GM19467 (cell line): ENCODE measurements around the gene RNU6-1.

Experiments used
- ATAC-seq: cut with Tn5 transposase; IDR thresholded peaks from one replicate; pipeline ENCODE4 v1.9.1; 2021; ENCODE audit warnings: mild to moderate bottlenecking, moderate library complexity; ENCODE audit not compliant: unreplicated experiment

RNU6-1 gene

GRCh38 chr15:67803996-67804843 lies 35.6 kb downstream of the RNU6-1 start:
- ATAC-seq, result no peak

GRCh38 chr15:67803299-67803698 lies 36.5 kb downstream of the RNU6-1 start:
- ATAC-seq, result no peak

GRCh38 chr15:67801926-67802914 lies 37.6 kb downstream of the RNU6-1 start:
- no peak for ATAC-seq

- no peak for ATAC-seq
These were observed 38.7 kb downstream of the RNU6-1 start for GRCh38 chr15:67801142-67801541.

- ATAC-seq, result no peak
These were observed 40.0 kb downstream of the RNU6-1 start for GRCh38 chr15:67799801-67800205.

- no peak for ATAC-seq
These were observed 43.4 kb downstream of the RNU6-1 start for GRCh38 chr15:67796196-67797127.

GRCh38 chr15:67794832-67795574 lies 44.8 kb downstream of the RNU6-1 start:
- no peak for ATAC-seq

GRCh38 chr15:67792250-67792942 lies 47.4 kb downstream of the RNU6-1 start:
- ATAC-seq, result no peak

GRCh38 chr15:67790610-67791319 lies 49.1 kb downstream of the RNU6-1 start:
- ATAC-seq, result no peak
